ES-I3 (cell line): Measurements from ENCODE around the gene RFTN1.

Source experiments
- H3K36me3 ChIP-seq: 2 replicates; pipeline ENCODE4 v1.6.1; 2013; ENCODE audit warnings: mild to moderate bottlenecking, low read length, control low read depth, moderate library complexity; ENCODE audit not compliant: insufficient read depth
- H3K4me1 ChIP-seq: 2 replicates; pipeline ENCODE4 v1.6.1; 2013; ENCODE audit warnings: mild to moderate bottlenecking, control low read depth, low read length; ENCODE audit not compliant: insufficient read depth
- H3K9ac ChIP-seq: 2 replicates; pipeline ENCODE4 v1.6.1; 2013; ENCODE audit warnings: low read depth, mild to moderate bottlenecking, low read length, moderate library complexity
- H3K9me3 ChIP-seq: 2 replicates; pipeline ENCODE4 v1.6.1; 2013; ENCODE audit warnings: mild to moderate bottlenecking, low read length, moderate library complexity; ENCODE audit not compliant: control insufficient read depth, insufficient read depth

RFTN1 gene

DNA sequence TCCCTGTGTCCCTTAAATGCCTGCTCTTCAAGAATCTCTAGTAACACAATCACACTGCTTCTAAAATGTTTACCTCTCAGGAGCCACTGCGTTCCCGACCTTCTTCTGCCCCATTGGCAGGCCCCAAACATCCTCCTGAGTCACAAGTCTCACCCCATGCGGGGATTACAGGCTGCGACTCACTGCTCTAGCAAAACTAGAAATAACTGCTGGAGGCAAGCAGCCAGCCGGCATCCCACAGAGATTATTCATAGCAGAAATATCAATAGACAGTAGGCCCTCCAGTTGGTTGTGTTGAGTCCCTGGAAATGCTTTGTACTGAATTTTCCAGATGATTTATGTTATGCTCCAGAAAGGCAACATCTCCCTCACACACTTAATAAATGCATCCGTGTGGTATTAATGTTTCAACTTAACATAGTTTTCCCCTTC is 64.8 kb downstream of the RFTN1 start:
- no peaks in the 10 kb centered on the region for H3K9me3 ChIP-seq
- H3K4me1 ChIP-seq = peaks cover 14% of the 10 kb centered on the region
- H3K36me3 ChIP-seq = no peaks in the 10 kb centered on the region
- no peak overlapping the region for H3K9ac ChIP-seq

DNA sequence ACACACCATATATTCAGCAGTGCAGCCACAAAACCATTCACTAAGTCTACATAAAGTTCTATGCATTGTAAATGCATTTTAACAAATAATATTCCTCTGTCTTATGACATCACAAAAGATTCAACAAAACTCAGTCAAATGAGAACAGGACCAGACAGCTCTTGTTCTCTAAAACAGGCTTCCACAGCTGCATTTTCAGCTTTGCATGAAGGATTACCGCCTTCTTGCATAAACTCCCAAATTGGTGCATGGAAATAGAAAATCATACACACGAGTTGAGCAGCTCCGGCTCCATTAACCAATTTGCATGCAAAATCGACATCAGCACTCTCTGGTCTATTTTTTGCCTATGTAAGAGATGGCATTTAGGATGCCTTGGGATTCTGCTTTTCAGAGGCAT is 66.4 kb downstream of the RFTN1 start:
- no peaks in the 10 kb centered on the region for H3K9me3 ChIP-seq
- H3K36me3 ChIP-seq = no peaks in the 10 kb centered on the region
- H3K9ac ChIP-seq = no peak overlapping the region
- peaks cover 14% of the 10 kb centered on the region for H3K4me1 ChIP-seq

GRCh38 chr3:16444344-16444743 is 69.2 kb downstream of the RFTN1 start:
- no peak overlapping the region for H3K9ac ChIP-seq

GRCh38 chr3:16442730-16443129 is 70.8 kb downstream of the RFTN1 start:
- no peak overlapping the region for H3K9ac ChIP-seq
- no peaks in the 10 kb centered on the region for H3K4me1 ChIP-seq
- no peaks in the 10 kb centered on the region for H3K36me3 ChIP-seq

More at GRCh38 chr3:16444344-16444743, 69.2 kb downstream of the RFTN1 start:
- Histone ChIP-seq H3K36me3 (no peaks in the 10 kb centered on the region), H3K4me1 (peaks cover 12% of the 10 kb centered on the region), H3K9me3 (no peaks in the 10 kb centered on the region)

GRCh38 chr3:16441371-16441875 is 72.1 kb downstream of the RFTN1 start:
- H3K4me1 ChIP-seq = no peaks in the 10 kb centered on the region
- no peak overlapping the region for H3K9ac ChIP-seq
- no peaks in the 10 kb centered on the region for H3K9me3 ChIP-seq
- no peaks in the 10 kb centered on the region for H3K36me3 ChIP-seq

More at GRCh38 chr3:16442730-16443129, 70.8 kb downstream of the RFTN1 start:
- H3K9me3 ChIP-seq = no peaks in the 10 kb centered on the region

DNA sequence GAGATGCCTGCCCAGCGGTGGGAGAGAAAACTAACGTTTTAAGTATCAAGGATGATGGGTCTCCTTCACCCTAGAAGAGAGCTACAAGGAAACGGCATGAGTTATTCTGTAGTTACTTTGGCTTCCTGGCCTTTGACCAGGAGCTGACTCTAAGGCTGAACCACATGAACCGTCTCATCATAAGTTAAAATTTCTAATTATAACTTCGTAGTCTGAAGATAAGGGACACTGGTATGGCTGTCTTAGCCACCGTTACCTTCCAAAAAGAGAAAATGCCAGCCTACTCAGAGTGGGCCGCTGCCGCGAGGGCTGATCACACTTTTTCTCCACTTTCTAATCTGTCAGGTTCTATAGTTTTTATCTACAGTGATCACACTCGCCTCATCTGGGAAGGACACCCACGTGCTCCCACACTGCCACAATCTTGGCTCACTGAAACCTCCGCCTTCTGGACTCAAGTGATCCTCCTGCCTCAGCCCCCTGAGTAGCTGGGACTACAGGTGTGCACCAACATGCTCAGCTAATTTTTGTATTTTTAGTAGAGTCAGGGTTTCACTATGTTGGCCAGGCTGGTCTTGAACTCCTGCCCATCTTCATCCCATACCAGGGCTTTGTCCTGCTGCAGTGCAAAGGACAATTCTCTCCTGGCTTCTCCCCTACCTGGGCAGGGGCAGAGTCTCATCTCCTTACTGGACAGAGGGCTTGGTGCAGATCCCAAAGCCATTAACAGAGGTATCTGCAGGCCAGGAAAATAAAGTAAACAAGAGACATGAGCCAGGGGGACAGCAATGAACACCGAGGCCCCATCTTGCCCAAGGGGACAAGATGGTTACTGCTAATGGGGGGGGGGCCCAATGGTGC is 73.4 kb downstream of the RFTN1 start:
- no peak overlapping the region for H3K9ac ChIP-seq
- no peaks in the 10 kb centered on the region for H3K9me3 ChIP-seq
- no peaks in the 10 kb centered on the region for H3K4me1 ChIP-seq
- H3K36me3 ChIP-seq = no peaks in the 10 kb centered on the region

GRCh38 chr3:16439163-16439847 is 74.2 kb downstream of the RFTN1 start:
- Histone ChIP-seq H3K9ac (no peak overlapping the region), H3K9me3 (no peaks in the 10 kb centered on the region), H3K36me3 (no peaks in the 10 kb centered on the region), H3K4me1 (no peaks in the 10 kb centered on the region)

- Histone ChIP-seq H3K9me3 (no peaks in the 10 kb centered on the region), H3K36me3 (no peaks in the 10 kb centered on the region), H3K4me1 (no peaks in the 10 kb centered on the region; the same call in 1 of the 2 replicates), H3K9ac (no peak overlapping the region)
Observed at GRCh38 chr3:16437640-16438039, 75.9 kb downstream of the RFTN1 start.

DNA sequence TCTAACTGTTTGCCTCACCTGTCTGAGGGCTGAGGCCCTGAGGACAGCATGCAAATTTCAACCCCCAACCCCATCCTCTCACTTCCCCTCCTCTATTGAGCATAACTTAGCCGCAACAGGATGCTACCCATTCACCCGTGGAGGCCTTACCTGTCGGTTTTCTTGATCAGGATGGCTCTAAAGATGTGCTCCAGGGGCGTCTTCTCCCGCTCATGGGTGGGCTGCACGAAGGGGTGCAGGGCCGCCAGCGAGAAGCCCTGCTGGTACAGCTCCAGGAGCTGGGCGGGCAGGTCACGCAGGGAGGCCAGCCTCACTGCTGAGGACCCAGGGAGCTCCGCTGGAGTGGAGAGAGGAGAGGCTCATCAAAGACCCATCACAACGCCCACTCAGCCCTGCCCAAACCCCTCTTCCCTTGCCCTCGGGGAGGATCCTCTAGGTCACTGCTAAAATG is 79.8 kb downstream of the RFTN1 start:
- Histone ChIP-seq H3K4me1 (no peaks in the 10 kb centered on the region; the same call in 1 of the 2 replicates), H3K9ac (no peak overlapping the region), H3K9me3 (no peaks in the 10 kb centered on the region), H3K36me3 (no peaks in the 10 kb centered on the region)

GRCh38 chr3:16432714-16433113 is 80.8 kb downstream of the RFTN1 start:
- H3K9me3 ChIP-seq = no peaks in the 10 kb centered on the region

DNA sequence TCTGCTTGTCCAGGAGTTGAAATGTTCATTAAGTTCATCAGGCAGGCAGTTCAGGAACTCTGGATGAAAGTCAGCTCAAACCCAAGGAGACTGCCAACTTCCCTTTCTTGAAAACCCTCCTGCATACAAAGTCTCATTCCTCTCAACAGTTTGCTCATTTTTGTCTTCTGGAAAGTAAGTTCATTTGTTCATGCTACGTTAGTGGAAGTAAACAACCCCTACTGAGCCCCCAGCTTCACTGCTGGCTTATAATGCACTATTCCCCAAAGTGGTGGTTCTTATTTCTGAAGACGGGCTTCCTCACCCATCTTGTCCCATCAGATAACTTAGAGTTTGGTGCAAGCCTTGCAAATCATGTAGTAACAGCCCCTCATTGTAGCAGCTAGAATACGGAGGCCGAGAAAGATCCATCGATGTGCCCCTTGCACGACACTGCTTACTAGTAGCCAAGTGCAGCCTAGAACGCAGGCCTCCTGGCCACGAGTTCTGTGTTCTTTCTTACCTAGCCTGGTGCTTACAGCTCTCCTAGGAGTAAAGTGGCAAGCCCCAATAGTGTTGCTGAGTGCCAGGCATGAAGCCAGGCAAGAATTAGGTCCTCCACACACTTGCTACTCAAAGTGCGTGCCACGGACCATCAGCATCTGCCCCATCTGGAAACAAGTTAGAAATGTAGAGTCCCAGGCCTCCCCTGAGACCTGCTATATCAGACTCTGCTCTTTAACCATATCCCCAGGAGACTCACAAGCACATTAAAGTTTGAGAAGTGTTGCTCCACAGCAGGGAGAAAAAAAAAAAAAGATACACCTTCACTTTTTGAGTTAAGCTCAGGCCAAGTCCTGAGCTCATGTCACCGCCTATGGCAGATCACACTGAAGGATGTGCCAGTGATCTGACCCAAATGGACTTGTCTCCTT is 82.5 kb downstream of the RFTN1 start:
- H3K9ac ChIP-seq = no peak overlapping the region
- no peaks in the 10 kb centered on the region for H3K9me3 ChIP-seq
- H3K4me1 ChIP-seq = no peaks in the 10 kb centered on the region; the same call in 1 of the 2 replicates
- H3K36me3 ChIP-seq = no peaks in the 10 kb centered on the region

More at GRCh38 chr3:16432714-16433113, 80.8 kb downstream of the RFTN1 start:
- no peak overlapping the region for H3K9ac ChIP-seq
- no peaks in the 10 kb centered on the region; the same call in 1 of the 2 replicates for H3K4me1 ChIP-seq
- H3K36me3 ChIP-seq = no peaks in the 10 kb centered on the region

GRCh38 chr3:16429086-16429485 is 84.4 kb downstream of the RFTN1 start:
- no peaks in the 10 kb centered on the region for H3K9me3 ChIP-seq
- H3K9ac ChIP-seq = no peak overlapping the region
- no peaks in the 10 kb centered on the region; the same call in 1 of the 2 replicates for H3K4me1 ChIP-seq
- H3K36me3 ChIP-seq = no peaks in the 10 kb centered on the region

- no peaks in the 10 kb centered on the region for H3K4me1 ChIP-seq
- no peaks in the 10 kb centered on the region for H3K9me3 ChIP-seq
- H3K9ac ChIP-seq = no peak overlapping the region
- no peaks in the 10 kb centered on the region for H3K36me3 ChIP-seq
Observed at GRCh38 chr3:16428612-16429011, 84.9 kb downstream of the RFTN1 start.
